Endothelial cell (in vitro differentiated cells): ENCODE results near the gene OPN3. TPM values are rescaled to one million over a fixed set of nuclear protein-coding genes. Genes with fewer than 3 reads are reported as not detected.

ENCODE experiments used
- DNase-seq: peaks from one replicate; pipeline ENCODE4 v3.0.0; 2021; ENCODE audit warnings: low spot score
- H3K27ac Mint-ChIP-seq: one replicate; pipeline ENCODE4 v1.8.0; 2021; ENCODE audit warnings: mixed read lengths, inconsistent platforms; ENCODE audit not compliant: unreplicated experiment
- H3K27me3 Mint-ChIP-seq: one replicate; pipeline ENCODE4 v1.8.0; 2021; ENCODE audit warnings: mild to moderate bottlenecking, moderate library complexity, mixed read lengths, inconsistent platforms; ENCODE audit not compliant: unreplicated experiment
- H3K36me3 Mint-ChIP-seq: one replicate; pipeline ENCODE4 v1.8.0; 2021; ENCODE audit warnings: mild to moderate bottlenecking, low read depth, mixed read lengths, inconsistent platforms; ENCODE audit not compliant: unreplicated experiment
- H3K4me1 Mint-ChIP-seq: one replicate; pipeline ENCODE4 v1.8.0; 2021; ENCODE audit warnings: mild to moderate bottlenecking, mixed read lengths, inconsistent platforms; ENCODE audit not compliant: unreplicated experiment
- H3K4me3 Mint-ChIP-seq: one replicate; pipeline ENCODE4 v1.8.0; 2021; ENCODE audit warnings: mild to moderate bottlenecking, mixed read lengths, inconsistent platforms; ENCODE audit not compliant: unreplicated experiment
- H3K9me3 Mint-ChIP-seq: one replicate; pipeline ENCODE4 v1.8.0; 2021; ENCODE audit warnings: mixed read lengths, inconsistent platforms; ENCODE audit not compliant: unreplicated experiment
- total RNA-seq: library from RNA; stranded (reverse); fragmentation: NEBNext Ultra II Directional; extraction: Animal tissue kit (Norgen Biotek cat#: 25700); gene quantifications from one replicate; pipeline ENCODE4 v1.2.1, GENCODE V29; 2021; ENCODE audit not compliant: unreplicated experiment
- TF ChIP-seq, protein P1 (sequence below): fragments of 200-600 bp; sonication (generic); IDR thresholded peaks from one replicate; pipeline ENCODE4 v1.5.0; 2021; ENCODE audit warnings: antibody characterized with exemption; ENCODE audit not compliant: unreplicated experiment

The OPN3 gene
- total RNA-seq, 1 donor from 2014 or later = 19.7 TPM

DNA sequence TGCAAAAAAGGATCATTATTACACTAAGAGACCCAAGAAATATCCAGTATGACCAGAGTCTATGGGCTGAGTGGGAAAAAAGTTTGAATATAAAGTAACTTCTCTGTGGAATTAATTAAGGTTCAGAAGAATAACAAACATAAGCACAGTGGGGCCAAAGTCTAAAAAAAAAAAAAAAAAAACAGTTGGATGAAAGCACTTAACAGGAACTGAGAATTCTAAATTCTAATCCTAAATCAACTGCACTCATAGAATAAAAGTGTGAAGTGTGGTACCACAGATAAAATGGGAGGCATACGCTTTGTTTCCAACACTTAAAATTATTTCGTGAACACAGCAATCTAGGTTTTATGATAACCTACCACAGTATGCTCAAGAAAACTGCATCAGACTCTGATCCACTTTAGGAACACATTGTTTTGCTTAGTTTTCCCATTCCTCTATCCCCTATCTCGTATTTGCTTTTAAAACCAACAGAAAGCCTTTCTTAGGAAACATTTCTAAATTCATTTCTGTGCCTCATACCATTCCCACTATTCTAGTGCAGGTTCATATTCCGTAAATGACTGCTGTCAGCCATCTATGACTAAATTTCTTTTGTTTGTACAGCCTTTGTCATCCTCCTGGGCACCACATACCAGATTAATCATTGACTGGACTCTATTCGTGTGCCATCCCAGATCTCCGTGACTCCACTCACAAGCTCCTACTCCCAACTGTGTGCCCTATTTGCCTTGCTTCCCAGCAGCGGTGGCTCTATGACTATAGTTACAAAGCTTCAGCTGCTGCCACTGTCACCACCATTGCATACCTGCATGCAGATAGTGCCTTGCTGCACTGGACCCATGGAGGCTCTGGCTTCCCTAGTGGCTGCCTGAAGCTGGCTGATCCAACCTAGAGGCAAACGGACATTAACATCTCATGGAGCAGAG, 24.9 kb downstream of the OPN3 start:
- Mint-ChIP-seq H3K4me1 (peaks cover 5% of the 10 kb centered on the region), H3K27me3 (no peaks in the 10 kb centered on the region), H3K27ac (no peak overlapping the region)

DNA sequence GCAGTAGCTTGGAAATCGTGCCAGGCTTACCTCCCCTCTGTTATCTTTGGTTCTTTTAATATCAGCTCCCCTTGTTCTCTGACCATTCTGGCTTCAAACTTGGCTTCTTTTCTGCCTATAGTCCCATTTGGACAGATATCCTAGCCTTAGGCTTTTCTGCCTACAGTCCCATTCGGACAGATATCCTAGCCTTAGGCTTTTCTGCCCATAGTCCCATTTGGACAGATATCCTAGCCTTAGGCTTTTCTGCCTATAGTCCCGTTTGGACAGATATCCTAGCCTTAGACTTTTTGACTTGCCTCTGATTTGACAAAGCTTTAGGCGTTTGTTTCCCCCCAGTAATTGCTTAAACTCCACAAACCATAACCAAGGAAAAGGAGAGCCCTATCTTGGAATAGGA, 25.6 kb downstream of the OPN3 start:
- Mint-ChIP-seq H3K36me3 (no peaks in the 10 kb centered on the region), H3K4me3 (no peak overlapping the region), H3K27me3 (no peaks in the 10 kb centered on the region), H3K4me1 (peaks cover 6% of the 10 kb centered on the region), H3K27ac (no peak overlapping the region), H3K9me3 (no peaks in the 10 kb centered on the region)
- TF ChIP-seq, protein P1, sequence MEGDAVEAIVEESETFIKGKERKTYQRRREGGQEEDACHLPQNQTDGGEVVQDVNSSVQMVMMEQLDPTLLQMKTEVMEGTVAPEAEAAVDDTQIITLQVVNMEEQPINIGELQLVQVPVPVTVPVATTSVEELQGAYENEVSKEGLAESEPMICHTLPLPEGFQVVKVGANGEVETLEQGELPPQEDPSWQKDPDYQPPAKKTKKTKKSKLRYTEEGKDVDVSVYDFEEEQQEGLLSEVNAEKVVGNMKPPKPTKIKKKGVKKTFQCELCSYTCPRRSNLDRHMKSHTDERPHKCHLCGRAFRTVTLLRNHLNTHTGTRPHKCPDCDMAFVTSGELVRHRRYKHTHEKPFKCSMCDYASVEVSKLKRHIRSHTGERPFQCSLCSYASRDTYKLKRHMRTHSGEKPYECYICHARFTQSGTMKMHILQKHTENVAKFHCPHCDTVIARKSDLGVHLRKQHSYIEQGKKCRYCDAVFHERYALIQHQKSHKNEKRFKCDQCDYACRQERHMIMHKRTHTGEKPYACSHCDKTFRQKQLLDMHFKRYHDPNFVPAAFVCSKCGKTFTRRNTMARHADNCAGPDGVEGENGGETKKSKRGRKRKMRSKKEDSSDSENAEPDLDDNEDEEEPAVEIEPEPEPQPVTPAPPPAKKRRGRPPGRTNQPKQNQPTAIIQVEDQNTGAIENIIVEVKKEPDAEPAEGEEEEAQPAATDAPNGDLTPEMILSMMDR = no peak
- DNase-seq = no peak

More for the DNA sequence above, 24.9 kb downstream of the OPN3 start:
- TF ChIP-seq, protein P1 = no peak
- no peaks in the 10 kb centered on the region for H3K9me3 Mint-ChIP-seq
- no peaks in the 10 kb centered on the region for H3K36me3 Mint-ChIP-seq
- no peak for DNase-seq
- no peak overlapping the region for H3K4me3 Mint-ChIP-seq

DNA sequence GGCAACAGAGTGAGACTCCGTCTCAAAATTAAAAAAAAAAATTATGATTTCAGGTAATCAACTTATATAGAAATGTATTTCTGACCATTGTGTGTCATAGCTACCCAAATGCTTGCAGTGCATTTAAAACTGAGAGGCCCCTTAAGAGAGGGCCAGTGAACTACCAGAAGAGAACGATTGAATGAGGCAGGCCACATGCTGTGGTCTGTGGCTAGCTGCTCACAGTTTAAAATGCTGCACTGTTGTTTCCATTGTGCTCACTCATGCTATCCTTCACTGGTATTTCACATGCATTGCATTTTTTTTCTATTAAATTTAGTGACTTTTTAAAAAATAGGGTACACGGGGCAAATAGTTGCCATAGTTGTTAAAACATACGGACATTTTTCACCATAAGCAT, 26.0 kb downstream of the OPN3 start:
- Mint-ChIP-seq H3K9me3 (no peaks in the 10 kb centered on the region), H3K27ac (no peak overlapping the region), H3K27me3 (no peaks in the 10 kb centered on the region), H3K36me3 (no peaks in the 10 kb centered on the region), H3K4me1 (peaks cover 9% of the 10 kb centered on the region), H3K4me3 (no peak overlapping the region)
- TF ChIP-seq, protein P1 = no peak
- no peak for DNase-seq

DNA sequence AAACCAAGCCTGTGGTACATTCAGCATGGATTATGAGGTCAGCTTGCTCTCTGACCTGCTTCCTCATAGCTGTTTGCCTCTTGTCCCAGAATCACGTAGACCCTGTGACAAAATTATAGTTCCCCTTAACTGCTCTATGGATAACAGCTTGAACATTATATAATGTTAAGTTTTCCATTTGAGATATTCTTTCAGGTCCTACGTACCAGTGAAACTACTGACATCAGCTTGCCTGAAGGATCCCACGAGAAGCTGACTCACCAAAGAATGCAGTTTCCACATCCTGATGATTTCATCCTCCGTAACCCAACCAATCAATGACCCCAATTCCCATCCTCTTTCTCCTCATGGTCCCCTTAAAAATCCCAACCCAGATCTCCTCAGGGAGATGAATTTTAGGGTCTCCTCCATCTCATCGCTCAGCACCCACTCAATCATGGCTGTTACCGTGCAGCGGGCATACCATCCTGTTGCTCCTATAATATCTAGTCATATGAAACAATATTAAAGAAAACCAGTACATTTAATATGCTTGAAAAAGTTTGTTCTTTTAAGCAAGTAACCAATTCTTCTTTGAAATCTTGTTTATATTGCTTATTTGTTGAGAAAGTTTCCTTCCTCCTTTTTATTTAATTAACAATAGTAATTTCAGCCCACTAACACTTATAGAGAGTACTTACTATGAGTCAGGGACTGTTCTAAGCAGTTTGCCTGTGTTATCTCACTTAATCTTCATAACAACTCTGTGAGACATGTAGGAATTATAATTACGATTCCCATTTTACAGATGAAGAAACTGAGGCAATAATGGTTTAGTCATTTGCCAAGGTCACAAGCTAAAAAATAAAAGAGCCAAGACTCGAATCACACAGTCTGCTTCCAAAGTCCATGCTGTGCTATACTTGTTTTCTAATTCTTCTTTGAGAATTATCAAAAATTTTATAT, 27.4 kb downstream of the OPN3 start:
- H3K9me3 Mint-ChIP-seq = no peaks in the 10 kb centered on the region

More for the DNA sequence above, 27.4 kb downstream of the OPN3 start:
- no peaks in the 10 kb centered on the region for H3K27me3 Mint-ChIP-seq
- TF ChIP-seq, protein P1 = no peak
- no peak overlapping the region for H3K4me3 Mint-ChIP-seq
- no peaks in the 10 kb centered on the region for H3K36me3 Mint-ChIP-seq
- peaks cover 12% of the 10 kb centered on the region for H3K4me1 Mint-ChIP-seq
- no peak for DNase-seq
- H3K27ac Mint-ChIP-seq = no peak overlapping the region
